Endodermal cell (in vitro differentiated cells): ENCODE data around the gene SLC24A4. TPM values are rescaled to one million over a fixed set of nuclear protein-coding genes. Genes with fewer than 3 reads are reported as not detected.

Source experiments
- DNase-seq: peaks from one replicate; pipeline ENCODE4 v3.0.0-alpha.2; 2017
- H3K27ac ChIP-seq: 2 replicates; pipeline ENCODE4 v1.5.1; 2013; ENCODE audit warnings: mild to moderate bottlenecking, low read depth, low read length, moderate library complexity
- H3K27me3 ChIP-seq: 2 replicates; pipeline ENCODE4 v1.6.1; 2013; ENCODE audit warnings: mild to moderate bottlenecking, low read length, moderate library complexity; ENCODE audit not compliant: insufficient read depth, control insufficient read depth, poor library complexity, severe bottlenecking
- H3K36me3 ChIP-seq: 2 replicates; pipeline ENCODE4 v1.7.0; 2013; ENCODE audit warnings: mild to moderate bottlenecking, low read length, moderate library complexity; ENCODE audit not compliant: control insufficient read depth, insufficient read depth
- H3K4me1 ChIP-seq: one replicate; pipeline ENCODE4 v1.7.0; 2013; ENCODE audit warnings: low read length; ENCODE audit not compliant: control insufficient read depth, insufficient read depth
- H3K4me3 ChIP-seq: 2 replicates; pipeline ENCODE4 v1.5.1; 2013; ENCODE audit warnings: mild to moderate bottlenecking, low read length, moderate library complexity
- H3K9ac ChIP-seq: 2 replicates; pipeline ENCODE4 v1.6.1; 2013; ENCODE audit warnings: mild to moderate bottlenecking, low read length, moderate library complexity; ENCODE audit not compliant: poor library complexity, severe bottlenecking; ENCODE audit errors: extremely low read depth
- H3K9me3 ChIP-seq: 2 replicates; pipeline ENCODE4 v1.6.1; 2013; ENCODE audit warnings: mild to moderate bottlenecking, low read length, moderate library complexity; ENCODE audit not compliant: control insufficient read depth
- H3K27ac Mint-ChIP-seq: 2 replicates; pipeline ENCODE4 v1.8.0; 2020; ENCODE audit warnings: mixed read lengths
- H3K27me3 Mint-ChIP-seq: 2 replicates; pipeline ENCODE4 v1.8.0; 2021; ENCODE audit warnings: mild to moderate bottlenecking, mixed read lengths; ENCODE audit not compliant: insufficient read depth
- H3K36me3 Mint-ChIP-seq: 2 replicates; pipeline ENCODE4 v1.8.0; 2020; ENCODE audit warnings: low read depth, mixed read lengths
- H3K4me1 Mint-ChIP-seq: 2 replicates; pipeline ENCODE4 v1.8.0; 2020; ENCODE audit warnings: mixed read lengths
- H3K4me3 Mint-ChIP-seq: 2 replicates; pipeline ENCODE4 v1.8.0; 2020; ENCODE audit warnings: mild to moderate bottlenecking, moderate library complexity, mixed read lengths
- H3K9me3 Mint-ChIP-seq: 2 replicates; pipeline ENCODE4 v1.8.0; 2020; ENCODE audit warnings: mild to moderate bottlenecking, mixed read lengths
- CTCF ChIP-seq: fragments of 200-600 bp; sonication (generic); conservative IDR thresholded peaks from 2 replicates; pipeline ENCODE4 v1.5.0; 2021; ENCODE audit warnings: antibody characterized with exemption, mild to moderate bottlenecking
- WGBS, 2 experiments: methylation state at CpG; one replicate each; pipeline versions ENCODE4 v1.1.5 to v1.1.7; 2013; ENCODE audit warnings: missing lambda C conversion rate in 2 of 2, mixed read lengths in 1 of 2; ENCODE audit not compliant: insufficient coverage in 1 of 2, insufficient read length in 1 of 2; 5-methylcytosine and 5-hydroxymethylcytosine counted together
- total RNA-seq, 2 donors: library from RNA; stranded (reverse); fragmentation: NEBNext Ultra II Directional in 1 of 2; extraction: Animal tissue kit (Norgen Biotek cat#: 25700) in 1 of 2; gene quantifications; 2 replicates in 1 of 2; 3 replicates in 1 of 2; pipeline ENCODE4 v1.2.1, GENCODE V29; 2021

The SLC24A4 gene
- total RNA-seq, 2 donors from 2014 or later, result 0.09 to 0.29 TPM

- no peak for DNase-seq
- no peaks in the 10 kb centered on the region for H3K4me1 Mint-ChIP-seq
- TF ChIP-seq CTCF, result no peak
- H3K4me1 ChIP-seq, result no peaks in the 10 kb centered on the region
- no peak overlapping the region for H3K4me3 ChIP-seq
- no peaks in the 10 kb centered on the region for H3K36me3 Mint-ChIP-seq
- peaks cover under 1% of the 10 kb centered on the region for H3K9me3 Mint-ChIP-seq
- H3K27me3 ChIP-seq, result no peaks in the 10 kb centered on the region
- WGBS, 2 experiments, result 88 to 100% methylated on average over 1 of the region's 1 CpG
- peaks cover 2% of the 10 kb centered on the region for H3K27me3 Mint-ChIP-seq
- no peak overlapping the region for H3K27ac ChIP-seq
- H3K4me3 Mint-ChIP-seq, result no peak overlapping the region
- H3K36me3 ChIP-seq, result no peaks in the 10 kb centered on the region
- no peaks in the 10 kb centered on the region for H3K9me3 ChIP-seq
- H3K27ac Mint-ChIP-seq, result no peak overlapping the region
- H3K9ac ChIP-seq, result no peak overlapping the region
Observed at GRCh38 chr14:92475037-92475436, 152.1 kb downstream of the SLC24A4 start.

GRCh38 chr14:92475451-92476187 lies 152.7 kb downstream of the SLC24A4 start:
- no peak overlapping the region for H3K4me3 Mint-ChIP-seq
- H3K9ac ChIP-seq, result no peak overlapping the region
- DNase-seq, result no peak
- no peak overlapping the region for H3K27ac ChIP-seq
- H3K9me3 ChIP-seq, result no peaks in the 10 kb centered on the region
- no peaks in the 10 kb centered on the region for H3K9me3 Mint-ChIP-seq
- no peak for TF ChIP-seq CTCF
- H3K4me1 Mint-ChIP-seq, result no peaks in the 10 kb centered on the region
- no peaks in the 10 kb centered on the region for H3K4me1 ChIP-seq
- 90 to 100% methylated on average over 9 to 14 of the region's 14 CpGs for WGBS, 2 experiments
- no peak overlapping the region for H3K4me3 ChIP-seq
- no peaks in the 10 kb centered on the region for H3K27me3 ChIP-seq
- peaks cover 2% of the 10 kb centered on the region for H3K27me3 Mint-ChIP-seq
- H3K36me3 ChIP-seq, result no peaks in the 10 kb centered on the region
- H3K36me3 Mint-ChIP-seq, result no peaks in the 10 kb centered on the region
- no peak overlapping the region for H3K27ac Mint-ChIP-seq

- DNase-seq, result peak; percentile 35
- Mint-ChIP-seq H3K4me3 (no peak overlapping the region), H3K4me1 (no peaks in the 10 kb centered on the region), H3K27me3 (peaks cover 6% of the 10 kb centered on the region), H3K27ac (no peak overlapping the region), H3K36me3 (no peaks in the 10 kb centered on the region), H3K9me3 (no peaks in the 10 kb centered on the region)
- no peak overlapping the region for H3K9ac ChIP-seq
- 84 to 93% methylated on average over 3 of the region's 3 CpGs for WGBS, 2 experiments
- no peak overlapping the region for H3K27ac ChIP-seq
- H3K36me3 ChIP-seq, result no peaks in the 10 kb centered on the region
- no peaks in the 10 kb centered on the region for H3K4me1 ChIP-seq
- H3K9me3 ChIP-seq, result no peaks in the 10 kb centered on the region
- no peaks in the 10 kb centered on the region for H3K27me3 ChIP-seq
- no peak for TF ChIP-seq CTCF
- no peak overlapping the region for H3K4me3 ChIP-seq
Observed at GRCh38 chr14:92480856-92481255, 157.9 kb downstream of the SLC24A4 start.
